HG02642 (cell line): ENCODE results near the gene NPEPL1.

Source experiments
- ATAC-seq: cut with Tn5 transposase; IDR thresholded peaks from one replicate; pipeline ENCODE4 v1.9.1; 2021; ENCODE audit warnings: mild to moderate bottlenecking; ENCODE audit not compliant: unreplicated experiment, poor library complexity

NPEPL1 gene

DNA sequence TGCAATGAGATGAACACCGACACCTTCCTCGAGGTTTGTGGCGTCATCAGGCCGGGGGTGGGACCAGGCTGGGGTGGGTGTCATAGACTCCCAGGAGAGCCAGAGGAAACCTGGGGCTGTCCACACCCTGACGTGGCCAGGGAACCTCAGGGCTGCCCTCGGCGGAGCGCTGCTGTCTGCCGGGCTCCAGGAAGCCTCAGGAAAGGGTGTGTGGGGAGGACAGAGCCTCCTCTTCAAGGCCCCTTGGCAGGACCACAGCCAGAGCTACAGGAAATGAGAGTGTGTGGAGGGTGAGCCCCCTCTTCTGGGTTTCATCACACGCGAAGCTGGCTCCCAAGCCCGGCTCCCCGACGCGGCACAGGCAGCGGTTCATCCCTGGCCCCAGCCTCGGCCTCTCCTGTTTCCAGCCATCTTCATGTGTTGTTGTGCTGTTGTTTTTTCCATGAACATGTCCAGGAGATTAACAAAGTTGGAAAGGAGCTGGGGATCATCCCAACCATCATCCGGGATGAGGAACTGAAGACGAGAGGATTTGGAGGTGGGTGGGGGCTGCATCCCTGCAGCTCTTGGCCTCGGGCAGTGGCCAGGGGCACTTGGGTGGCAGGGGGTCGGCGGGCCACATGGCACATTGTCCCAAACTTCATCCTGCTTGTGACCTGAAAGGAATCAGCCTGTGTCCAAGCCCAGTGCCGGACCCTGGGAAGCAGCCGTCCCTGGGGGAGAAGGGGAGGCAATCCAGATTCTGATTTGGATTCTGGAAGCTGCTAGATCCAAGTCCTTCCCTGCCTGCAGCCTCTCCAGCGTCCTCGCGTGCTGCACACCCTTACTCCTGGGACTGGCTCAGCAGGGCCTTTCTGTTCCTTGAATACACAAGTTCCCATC is 6.4 kb downstream of the NPEPL1 start:
- no peak for ATAC-seq

DNA sequence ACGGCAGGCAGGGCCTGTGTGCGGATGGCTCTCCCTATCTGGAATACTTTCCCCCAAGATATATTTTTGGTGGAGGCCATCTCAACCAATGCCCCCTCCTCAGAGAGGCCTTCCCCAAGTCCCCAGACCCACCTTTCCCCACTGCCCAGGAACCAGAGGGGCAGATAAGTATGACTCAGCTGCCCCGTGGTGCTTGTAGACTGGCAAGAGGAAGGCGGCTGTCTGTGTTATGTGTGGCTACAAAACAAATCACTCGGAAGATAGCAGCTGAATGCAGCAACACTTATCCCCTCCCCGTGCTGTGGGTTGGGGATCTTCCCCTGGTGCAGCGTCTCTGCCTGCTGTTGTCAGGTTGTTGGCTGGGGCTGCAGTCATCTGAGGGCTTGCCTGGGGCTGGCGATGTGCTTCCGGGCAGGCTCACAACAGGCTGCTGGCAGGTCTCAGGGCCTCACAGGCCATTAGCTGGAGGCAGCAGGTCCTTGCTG is 7.1 kb downstream of the NPEPL1 start:
- ATAC-seq, result no peak

DNA sequence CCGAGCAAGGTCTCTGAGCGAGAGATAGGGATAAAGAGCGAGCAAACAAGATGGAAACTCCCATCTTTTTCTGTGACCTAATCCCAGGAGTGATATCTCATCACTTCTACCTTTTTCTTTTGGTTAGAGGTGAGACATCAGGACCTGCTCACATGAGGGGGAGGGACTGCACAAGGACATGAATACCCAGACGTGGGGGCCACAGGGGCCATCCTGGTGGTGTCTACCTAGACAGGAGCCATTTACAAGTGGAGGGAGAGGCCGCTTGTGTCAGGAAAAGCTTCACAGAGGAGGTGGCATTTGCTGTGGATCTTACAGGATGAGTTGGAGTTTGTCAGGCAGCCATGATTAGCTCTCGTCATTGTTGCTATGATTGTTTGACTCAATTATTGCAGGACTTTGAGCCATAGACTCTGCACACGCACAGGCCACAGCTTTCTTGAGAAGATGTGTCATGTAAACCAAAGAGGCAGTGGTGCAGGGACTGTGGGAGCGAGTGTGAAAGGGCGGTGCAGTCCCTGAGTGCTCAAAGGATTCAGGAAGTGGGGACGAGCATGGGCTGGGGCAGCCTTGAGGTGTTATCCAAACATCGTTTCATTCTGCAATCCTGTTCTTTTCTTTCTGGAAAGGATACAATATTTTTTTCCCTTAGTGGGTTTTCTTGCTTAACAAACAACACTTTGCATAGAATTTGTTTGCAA is 7.7 kb downstream of the NPEPL1 start:
- ATAC-seq, result no peak

DNA sequence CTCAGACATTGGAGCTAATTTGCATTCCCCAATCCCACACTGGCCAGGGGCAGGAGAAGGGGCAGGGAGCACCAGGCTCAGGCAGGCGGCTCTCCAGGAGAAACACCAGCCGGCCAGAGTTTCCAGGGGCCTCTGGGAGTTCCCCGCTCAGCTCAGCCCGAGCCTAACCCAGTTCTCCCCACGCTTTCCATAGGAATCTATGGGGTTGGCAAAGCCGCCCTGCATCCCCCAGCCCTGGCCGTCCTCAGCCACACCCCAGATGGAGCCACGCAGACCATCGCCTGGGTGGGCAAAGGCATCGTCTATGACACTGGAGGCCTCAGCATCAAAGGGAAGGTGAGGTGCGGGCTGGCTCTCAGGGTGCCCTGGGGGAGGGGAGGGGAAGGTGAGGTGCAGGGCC is 8.2 kb downstream of the NPEPL1 start:
- no peak for ATAC-seq

DNA sequence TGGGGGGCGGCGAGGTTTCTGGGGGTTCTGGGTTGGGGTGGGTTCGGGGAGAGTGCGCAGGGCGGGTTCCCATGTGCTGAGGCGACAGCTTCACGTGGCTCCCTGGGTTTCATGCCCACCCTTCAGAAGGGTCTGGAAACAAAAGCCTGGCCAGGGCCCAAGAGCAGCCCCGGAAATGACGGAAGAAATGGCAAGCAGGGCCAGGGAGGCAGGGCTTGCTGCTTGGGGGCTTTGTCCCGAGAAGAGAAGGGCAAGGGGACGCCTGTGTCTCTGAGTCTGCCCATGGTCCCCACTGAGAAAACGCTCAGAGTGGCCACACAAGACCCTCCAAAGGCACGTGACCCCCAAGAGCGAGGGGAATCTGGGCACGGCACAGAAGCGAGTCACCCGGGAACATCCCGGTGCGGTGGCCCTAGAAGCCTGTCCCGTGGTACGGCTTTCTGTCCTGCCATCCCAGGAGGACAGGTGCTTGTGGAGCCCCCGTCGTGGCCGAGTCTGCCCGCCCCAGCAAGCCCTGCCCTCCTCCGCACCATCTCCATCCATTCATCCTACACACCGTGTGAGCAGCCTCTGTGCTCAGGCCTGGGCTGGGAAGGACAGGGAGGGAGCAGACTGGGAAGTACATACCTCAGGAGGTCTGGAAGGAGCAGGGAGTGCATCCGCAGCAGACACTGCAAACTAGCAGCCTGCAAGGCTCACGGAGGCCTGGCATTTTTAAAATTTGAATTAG is 9.0 kb downstream of the NPEPL1 start:
- no peak for ATAC-seq

DNA sequence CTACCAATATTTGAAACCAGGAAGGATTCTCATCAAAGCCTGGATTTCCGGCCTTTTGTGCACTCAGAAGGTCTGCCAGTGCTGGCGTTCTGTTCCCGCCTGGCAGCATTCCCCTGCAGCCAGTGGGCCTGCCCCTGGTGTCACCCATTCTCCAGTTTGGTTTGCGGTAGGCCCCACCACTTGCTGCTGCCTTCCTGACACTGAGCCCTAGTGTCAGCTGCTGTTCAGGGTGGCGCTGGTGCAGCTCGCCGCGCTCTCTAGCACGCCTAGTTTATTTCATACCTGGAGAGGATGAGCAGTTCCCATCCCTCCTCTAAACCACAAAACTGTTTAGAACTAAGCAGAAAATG is 9.5 kb downstream of the NPEPL1 start:
- no peak for ATAC-seq

DNA sequence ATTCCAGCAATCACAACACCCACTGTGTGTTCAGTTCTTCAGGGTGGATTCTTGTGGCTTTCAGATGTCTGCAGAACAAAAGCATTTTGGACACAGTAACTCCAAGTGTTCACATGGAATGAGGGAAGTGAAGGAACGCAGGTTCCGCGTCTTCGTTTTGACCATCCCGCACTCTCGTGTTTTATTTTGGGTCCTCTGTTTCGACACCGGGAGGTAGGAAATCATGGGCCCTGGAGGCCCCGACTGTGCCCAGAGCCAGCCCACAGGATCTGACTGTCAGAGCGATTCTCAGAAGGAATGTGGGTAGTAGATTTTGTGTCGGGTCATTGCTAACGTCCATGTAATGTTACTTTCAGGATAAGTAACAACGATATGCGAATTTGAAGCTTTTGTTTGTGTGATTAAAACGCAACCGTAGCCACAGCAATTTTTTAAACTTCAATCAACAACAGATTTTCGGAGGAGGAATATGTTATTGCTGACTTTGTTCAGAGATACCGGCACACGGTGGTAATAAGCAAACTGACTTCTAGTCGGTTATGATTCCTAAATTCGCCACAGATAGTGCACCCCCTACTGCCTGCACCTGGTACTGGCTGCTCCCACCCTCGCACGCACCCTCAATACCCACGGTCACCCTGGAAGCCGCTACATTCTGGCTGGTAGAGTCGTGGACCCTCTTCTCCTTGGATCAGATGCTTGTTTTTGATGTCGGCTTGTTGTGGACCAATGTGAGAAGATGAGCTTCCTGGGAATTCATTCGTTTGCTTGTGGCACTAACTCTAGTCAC is 10.5 kb downstream of the NPEPL1 start:
- ATAC-seq, result no peak

DNA sequence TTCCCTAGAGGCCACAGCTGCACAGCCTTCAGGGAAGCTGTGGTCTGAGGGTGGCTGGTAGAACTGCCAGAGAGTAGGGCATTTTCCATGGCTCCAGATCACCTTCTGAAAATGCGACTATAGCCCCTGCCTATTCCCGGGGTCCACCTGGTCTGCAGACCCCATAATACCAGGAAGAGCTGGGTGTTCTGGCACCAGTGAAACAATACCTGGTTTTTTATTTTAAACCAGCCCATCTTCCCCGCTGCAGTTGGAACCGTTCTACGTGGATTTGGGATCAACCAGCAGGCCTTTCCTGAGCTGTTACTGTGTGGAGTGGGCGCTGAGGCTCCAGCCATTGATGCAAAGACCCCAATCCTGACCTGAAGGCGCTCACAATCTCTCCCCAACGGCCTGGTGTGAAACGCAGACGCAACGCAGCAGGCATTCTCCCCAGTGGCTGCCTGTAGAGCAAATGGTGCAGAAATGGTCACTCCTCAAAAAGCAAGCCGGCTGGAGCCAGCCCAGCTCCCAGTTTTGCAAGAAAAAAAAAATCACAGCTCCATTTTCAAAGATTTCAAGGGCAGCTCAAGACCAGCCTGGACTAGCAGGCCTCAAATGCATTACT is 11.3 kb downstream of the NPEPL1 start:
- ATAC-seq, result no peak

DNA sequence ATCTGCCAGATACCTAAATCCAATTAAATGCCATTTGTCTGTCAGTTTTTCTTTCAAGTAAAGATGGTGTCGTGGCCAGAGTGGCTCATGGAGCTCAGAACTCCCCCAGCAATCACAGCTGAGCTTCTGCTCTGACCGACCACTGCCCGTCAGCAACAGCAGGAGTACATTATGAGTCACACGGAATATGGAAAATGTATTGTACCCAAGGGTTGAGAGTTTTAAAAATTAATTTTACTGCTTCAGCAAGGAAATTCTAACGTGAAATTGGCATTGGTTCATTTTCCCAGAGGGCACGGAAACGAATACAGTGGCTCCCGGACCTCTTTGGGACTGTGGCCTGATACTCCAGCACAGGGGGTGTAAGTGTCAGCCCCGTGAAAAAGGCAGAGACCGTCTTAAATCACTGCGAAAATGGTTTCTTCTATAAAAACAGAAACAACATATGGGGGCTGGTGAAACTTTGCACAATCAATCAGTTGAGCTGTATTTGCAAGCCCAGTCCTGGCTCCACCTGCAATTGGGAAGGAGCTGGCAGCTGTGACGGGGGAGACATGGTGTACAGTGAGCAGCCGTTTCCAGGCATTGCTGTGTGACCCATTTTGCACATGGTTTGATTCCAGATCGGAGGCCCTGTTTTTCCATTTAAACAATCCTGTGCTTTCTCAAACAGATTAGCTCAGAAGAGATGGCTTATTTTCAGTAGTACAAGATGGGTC is 12.8 kb downstream of the NPEPL1 start:
- no peak for ATAC-seq

DNA sequence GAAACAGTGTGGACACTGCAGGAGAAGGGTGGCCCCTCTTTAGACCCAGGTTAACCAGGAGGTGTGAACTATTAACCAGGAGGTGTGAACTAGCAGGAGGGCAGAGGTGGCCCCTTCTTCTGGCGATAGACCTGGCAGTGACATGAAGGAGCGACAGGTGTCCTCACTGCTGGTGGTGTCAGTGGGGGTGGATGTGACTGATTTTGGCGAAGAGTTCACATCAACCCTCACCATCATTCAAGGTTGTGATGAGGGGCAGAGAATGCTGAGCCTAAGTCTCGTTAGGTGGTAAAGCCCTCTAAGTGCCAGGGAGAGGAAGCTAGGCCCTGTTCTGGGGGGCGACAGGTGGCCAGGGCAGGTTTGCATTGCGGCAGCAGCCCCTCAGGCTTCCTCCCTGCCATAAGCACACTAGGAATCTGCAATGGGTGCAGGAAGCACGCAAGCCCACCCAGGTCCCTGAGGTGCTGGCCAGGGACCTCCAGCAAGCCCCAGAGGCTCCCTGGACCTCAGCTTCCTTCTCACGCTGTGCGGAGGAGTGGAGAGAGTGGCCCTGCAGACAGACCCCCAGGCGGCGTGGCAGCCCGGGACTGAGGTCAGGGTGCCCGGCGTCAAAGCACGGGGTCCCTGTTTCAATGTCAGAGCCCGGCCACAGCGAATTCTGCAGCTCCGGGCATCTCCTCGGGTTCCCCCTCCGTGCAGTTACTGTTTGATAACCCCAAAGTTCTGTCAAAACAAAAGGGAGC is 13.7 kb downstream of the NPEPL1 start:
- ATAC-seq, result no peak

DNA sequence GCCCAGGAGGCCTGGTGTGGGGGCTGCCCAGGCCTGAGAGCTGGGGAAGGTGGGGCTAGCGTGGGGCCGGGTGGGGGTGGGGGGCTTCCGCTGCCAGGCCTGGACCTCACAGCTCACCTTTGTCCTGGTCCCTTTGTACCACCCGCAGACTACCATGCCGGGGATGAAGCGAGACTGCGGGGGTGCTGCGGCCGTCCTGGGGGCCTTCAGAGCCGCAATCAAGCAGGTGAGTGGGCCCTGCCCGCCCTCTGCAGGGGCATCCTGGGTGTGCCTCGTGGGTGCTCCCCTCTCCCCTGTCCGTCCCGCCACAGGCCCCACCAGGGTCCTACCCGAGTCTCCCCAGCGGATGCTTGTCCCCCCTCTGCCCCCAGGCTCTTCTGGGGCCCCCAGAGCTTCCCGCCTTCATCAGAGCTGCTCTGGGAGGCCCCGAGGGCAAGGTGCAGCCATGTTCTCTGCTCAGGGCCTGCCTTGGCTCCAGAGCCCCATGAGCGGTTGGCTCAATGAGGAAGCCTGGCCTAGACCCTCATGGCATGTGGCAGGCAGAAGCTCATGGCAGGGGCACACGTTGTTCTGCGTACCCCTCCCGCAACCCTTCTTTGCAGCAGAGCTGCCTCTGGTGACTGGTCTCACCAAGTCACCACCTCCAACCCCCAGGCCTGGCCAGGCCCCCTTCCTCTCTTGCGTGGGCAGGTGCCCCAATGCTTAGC is 14.5 kb downstream of the NPEPL1 start:
- no peak for ATAC-seq

DNA sequence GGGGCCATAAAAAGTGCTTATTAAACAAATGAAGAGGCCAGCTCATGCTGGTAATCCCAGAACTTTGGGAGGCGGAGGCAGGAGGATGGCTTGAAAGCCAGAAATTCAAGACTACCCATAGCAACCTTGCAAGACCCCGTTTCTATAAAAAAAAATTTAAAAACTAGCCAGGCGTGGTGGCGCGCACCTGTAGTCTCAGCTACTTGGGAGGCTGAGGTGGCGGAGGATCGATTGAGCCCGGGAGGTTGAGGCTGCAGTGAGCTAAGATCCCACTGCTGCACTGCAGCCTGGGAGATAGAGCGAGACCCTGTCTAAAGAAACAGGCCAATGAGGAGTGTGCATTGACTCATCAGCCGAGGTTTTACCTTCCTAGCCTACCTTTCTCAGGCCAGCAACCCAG is 15.2 kb downstream of the NPEPL1 start:
- no peak for ATAC-seq

DNA sequence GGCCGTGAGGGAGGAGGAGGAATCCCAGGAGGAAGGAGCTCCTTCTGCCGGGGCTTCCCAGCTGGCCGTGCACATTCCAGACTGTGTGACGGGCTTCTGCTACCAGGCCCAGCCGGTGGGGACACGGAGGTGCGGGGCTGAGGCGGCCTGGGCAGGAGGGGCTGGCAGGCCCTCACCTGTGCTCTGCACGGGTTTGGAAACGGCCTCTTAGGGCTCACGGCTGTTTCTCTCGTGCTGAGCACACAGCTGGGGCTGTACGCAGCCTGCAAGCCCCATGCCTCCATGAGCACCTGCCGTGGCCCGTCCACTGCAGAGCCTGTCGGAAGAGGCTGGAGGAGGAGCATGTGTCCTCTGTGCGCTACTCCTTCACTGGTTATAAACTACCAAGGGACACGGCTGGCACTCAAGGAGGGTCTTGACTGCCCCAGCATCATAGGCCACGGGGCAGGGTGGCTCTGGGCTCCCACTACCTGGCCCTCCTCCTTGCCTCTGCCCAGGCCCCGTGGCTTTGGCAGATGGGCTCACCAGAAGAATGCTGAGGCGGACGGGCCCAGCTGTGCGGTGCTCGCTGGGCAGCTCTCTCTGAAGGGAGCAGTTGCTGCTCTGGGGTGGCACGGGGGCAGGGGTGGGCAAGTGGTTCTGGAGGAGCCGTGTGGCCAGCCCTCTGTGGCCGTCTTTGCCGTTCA is 15.8 kb downstream of the NPEPL1 start:
- ATAC-seq, result no peak

DNA sequence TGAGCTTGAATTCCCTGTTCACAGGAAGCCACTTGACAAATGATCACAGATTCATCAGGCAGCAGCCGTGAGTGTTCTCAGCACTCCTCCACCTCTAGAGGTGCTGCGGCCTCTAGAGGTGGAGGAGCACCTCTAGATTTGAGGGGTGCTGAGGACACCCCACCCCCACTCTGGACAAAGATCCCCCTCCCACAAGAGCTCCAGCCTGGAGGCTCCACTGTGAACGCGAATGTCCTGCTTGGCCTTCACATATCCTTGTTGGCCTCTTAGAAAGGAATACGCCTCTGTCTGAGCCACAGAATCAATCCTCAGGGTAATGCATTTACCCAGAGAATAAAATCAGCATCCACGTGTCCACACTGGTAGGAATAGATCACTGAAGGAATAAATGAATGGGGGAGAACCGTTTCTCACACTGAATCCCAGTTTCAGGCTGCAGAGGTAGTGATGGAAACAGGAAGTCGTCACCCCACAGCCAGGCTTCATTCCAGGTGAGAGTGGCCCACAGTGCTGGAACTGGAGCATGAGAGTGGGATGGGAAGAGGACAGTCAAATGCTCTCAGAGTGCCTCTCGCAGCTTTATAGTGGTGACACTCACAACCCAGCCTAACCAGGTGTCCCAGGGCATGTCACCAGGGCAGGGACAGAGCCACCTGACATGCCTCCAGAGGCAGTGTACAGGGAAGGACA is 16.6 kb downstream of the NPEPL1 start:
- no peak for ATAC-seq

DNA sequence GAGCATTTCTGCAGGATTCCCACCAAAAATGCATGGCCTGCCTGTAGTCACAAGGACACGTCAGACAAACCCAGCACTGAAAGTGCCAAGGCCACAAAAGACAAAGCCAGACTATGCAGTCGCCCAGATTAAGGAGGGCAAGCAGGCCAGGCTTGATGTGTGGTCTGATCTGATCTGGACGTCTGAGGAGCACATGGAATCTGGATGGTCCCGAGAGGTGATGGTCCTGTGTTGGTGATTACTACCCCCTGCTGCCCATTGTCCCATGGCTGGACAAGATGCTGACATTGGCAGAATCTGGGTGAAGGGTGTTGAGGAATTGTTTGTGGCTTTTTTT is 17.1 kb downstream of the NPEPL1 start:
- ATAC-seq, result no peak

DNA sequence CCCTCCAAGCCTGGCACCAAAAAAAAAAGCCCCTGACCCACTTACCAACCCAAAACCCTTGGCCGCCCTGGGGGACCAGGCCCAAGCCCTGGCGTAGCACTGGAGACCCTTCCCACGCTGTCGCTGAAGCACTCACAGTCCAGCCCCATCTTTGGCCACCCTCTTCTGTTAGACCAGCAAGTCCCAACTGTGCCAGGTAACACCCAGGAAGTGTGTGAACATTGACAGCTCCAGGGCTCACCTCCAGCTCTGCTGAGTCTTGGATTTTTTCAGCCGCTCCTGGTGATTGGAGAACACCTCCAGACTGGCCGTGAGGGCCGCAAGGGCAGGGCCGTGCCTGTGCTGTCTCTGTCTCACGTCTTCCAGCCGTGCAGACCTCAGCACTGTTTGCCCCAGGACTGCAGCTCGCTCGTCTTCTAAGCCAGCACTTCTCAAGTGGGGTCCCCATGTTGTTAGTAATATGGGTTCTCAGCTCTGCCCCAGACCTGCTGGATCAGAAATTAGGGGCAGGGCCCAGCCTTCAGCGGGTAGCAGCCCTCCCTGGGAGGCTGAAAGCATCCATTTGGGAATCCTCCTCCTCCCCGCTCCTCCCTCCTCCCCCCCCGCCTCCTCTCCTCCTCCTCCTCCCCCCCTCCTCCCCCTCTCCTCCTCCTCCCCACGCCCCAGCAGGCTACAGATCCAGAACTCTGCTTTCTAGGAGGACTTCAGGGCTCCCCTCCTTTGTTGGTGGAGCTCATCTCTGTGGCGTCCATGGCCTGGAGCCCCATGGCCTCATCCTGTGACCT is 18.1 kb downstream of the NPEPL1 start:
- ATAC-seq, result no peak
